ENCODE results near the gene DLGAP1.

DLGAP1 gene

DNA sequence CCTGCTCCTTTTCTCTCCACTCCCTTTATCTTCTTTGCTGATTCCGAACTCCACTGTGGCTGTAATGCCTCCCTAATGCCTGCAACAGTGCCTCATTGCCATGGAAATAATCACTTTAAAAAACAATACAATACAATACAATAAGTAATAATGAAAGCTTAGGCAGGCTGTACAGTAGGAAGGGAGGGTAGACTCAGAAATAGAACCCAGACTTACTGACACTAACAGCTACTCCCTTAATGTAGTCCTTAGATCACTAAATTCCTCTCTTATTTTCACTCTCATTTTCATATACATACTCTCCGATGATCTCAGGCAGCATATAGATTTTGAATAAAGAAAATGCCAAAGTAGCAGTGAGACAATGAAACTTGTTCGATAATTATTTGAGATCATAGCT lies 70.2 kb downstream of the DLGAP1 start:
- Mint-ChIP-seq H3K4me3 (no peak overlapping the region), H3K36me3 (ENCODE audit: low read depth) (no peaks in the 10 kb centered on the region), H3K27ac (no peak overlapping the region), H3K9me3 (no peaks in the 10 kb centered on the region), H3K27me3 (ENCODE audit: low read depth, poor library complexity) (no peaks in the 10 kb centered on the region), H3K4me1 (no peaks in the 10 kb centered on the region)
- DNase-seq: no peak
- TF ChIP-seq, protein P1, sequence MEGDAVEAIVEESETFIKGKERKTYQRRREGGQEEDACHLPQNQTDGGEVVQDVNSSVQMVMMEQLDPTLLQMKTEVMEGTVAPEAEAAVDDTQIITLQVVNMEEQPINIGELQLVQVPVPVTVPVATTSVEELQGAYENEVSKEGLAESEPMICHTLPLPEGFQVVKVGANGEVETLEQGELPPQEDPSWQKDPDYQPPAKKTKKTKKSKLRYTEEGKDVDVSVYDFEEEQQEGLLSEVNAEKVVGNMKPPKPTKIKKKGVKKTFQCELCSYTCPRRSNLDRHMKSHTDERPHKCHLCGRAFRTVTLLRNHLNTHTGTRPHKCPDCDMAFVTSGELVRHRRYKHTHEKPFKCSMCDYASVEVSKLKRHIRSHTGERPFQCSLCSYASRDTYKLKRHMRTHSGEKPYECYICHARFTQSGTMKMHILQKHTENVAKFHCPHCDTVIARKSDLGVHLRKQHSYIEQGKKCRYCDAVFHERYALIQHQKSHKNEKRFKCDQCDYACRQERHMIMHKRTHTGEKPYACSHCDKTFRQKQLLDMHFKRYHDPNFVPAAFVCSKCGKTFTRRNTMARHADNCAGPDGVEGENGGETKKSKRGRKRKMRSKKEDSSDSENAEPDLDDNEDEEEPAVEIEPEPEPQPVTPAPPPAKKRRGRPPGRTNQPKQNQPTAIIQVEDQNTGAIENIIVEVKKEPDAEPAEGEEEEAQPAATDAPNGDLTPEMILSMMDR (IDR thresholded peaks at IDR 0.05): no peak

DNA sequence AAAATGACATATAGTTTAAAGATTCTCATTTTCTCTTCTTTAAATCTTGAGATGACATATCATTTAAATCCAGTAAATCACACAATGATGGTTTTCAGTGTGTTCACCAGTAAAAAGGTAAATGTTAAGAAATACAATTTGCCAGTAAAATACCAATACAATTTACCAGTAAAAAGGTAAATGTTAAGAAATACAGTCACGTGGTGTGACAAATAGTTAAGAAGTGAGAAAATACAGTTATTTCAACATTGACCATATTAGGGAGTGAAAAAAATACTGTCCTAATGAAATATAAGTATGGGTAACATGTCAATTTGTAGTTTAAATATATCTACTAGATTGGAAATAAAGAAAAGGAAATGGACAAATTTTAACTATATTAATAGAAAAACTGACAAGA lies 80.5 kb downstream of the DLGAP1 start:
- Mint-ChIP-seq H3K4me1 (peaks cover 16% of the 10 kb centered on the region), H3K27me3 (ENCODE audit: low read depth, poor library complexity) (no peaks in the 10 kb centered on the region), H3K36me3 (ENCODE audit: low read depth) (no peaks in the 10 kb centered on the region), H3K4me3 (no peak overlapping the region), H3K9me3 (no peaks in the 10 kb centered on the region), H3K27ac (no peak overlapping the region)
- no peak for DNase-seq
- TF ChIP-seq, protein P1 (IDR thresholded peaks at IDR 0.05): no peak

DNA sequence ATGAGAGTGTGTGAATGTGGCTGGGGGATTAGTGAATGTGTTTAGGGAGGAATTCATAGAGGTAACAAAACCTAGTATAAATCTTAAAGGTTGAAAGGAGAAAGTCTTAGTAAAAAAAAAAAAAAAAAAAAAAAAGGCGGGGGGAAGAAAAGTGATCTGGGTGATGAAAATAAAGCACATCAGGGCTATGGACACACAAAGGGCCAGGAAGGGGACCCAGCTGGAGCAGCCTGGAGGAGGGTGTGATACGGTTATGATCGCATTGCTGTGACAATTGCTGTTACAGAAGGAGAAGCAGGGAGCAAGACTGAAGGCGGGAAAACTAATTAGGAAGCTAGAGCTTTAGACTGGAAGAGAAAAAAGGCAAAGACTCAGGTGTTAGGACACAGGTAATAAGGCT lies 85.4 kb downstream of the DLGAP1 start:
- DNase-seq: no peak
- H3K4me3 Mint-ChIP-seq: no peak overlapping the region
- peak overlapping the region; percentile 56 for H3K27ac Mint-ChIP-seq
- peaks cover 4% of the 10 kb centered on the region for H3K27me3 Mint-ChIP-seq (ENCODE audit: low read depth, poor library complexity)
- TF ChIP-seq, protein P1 (IDR thresholded peaks at IDR 0.05): no peak
- H3K9me3 Mint-ChIP-seq: peaks cover 5% of the 10 kb centered on the region
- peaks cover 19% of the 10 kb centered on the region for H3K4me1 Mint-ChIP-seq
- H3K36me3 Mint-ChIP-seq (ENCODE audit: low read depth): peaks cover 4% of the 10 kb centered on the region

DNA sequence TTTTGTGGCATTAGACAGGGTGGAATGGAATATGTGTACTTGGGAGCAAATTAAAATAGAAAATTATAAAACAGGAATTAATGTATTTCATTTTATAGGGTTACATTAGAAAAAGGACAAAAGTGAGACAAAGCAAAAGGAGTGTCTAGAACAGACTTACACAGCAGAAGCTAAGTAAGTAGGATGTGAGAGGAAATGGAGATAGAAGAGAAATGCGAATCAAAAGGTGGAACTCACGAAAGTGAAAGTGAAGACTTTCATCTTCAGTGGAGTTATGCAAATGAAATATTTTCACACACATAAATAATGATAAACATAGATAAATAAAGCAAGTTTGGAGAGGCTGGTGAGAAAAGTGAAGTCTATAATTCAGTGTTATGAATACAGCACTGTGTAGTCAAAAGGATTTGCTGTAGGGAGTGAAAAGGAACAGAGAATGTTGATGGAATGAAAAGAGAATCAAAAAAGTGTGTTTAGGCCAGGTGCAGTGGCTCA lies 94.8 kb downstream of the DLGAP1 start:
- peaks cover 15% of the 10 kb centered on the region for H3K36me3 Mint-ChIP-seq (ENCODE audit: low read depth)
- peaks cover 34% of the 10 kb centered on the region for H3K4me1 Mint-ChIP-seq
- peaks cover 3% of the 10 kb centered on the region for H3K27me3 Mint-ChIP-seq (ENCODE audit: low read depth, poor library complexity)
- no peak overlapping the region for H3K4me3 Mint-ChIP-seq
- DNase-seq: no peak
- H3K27ac Mint-ChIP-seq: no peak overlapping the region
- TF ChIP-seq, protein P1 (IDR thresholded peaks at IDR 0.05): no peak
- H3K9me3 Mint-ChIP-seq: peaks cover 31% of the 10 kb centered on the region

DNA sequence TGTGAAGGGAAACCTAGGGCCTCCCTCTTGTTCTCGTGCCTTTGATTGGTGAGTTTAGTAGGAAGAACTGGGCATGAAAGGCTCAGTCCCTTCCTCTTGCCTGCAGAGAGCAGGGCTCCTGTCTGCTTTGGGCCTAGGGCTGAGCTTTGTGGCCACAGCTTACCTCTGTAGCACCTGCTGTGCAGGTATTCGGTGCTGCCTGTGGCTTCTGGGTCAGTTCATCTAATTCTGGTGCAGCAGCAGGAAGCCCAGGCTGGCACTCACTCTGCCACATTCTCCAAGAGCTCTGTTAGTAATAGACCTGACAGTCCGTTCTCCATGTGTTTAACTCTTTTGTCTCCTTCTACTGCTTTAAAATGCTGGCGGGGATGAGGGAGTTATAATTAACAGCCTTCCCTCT lies 96.5 kb downstream of the DLGAP1 start:
- H3K9me3 Mint-ChIP-seq: peaks cover 22% of the 10 kb centered on the region
- no peak overlapping the region for H3K4me3 Mint-ChIP-seq
- peaks cover 47% of the 10 kb centered on the region for H3K4me1 Mint-ChIP-seq
- H3K36me3 Mint-ChIP-seq (ENCODE audit: low read depth): peaks cover 7% of the 10 kb centered on the region
- TF ChIP-seq, protein P1 (IDR thresholded peaks at IDR 0.05): no peak
- DNase-seq: no peak
- no peak overlapping the region for H3K27ac Mint-ChIP-seq
- peaks cover 3% of the 10 kb centered on the region for H3K27me3 Mint-ChIP-seq (ENCODE audit: low read depth, poor library complexity)

DNA sequence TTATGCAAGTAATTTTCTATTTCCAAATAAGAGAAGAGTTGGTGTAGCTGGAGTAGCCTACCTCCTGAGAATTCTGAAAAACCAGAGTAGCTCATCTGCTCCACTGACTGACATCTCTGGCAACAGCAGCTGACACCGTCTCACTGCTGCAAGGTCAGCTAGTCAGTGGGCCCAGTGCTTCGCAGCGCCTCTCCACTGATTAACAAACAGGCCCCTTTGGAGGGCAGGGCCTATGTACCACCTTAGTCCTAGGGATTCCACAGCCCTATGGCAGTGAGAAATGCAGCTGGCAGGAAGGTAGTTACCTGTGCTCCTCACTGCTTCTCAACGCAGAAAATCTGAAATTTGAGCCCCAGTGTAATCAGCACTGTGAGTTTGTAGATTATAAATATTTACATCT lies 97.5 kb downstream of the DLGAP1 start:
- Mint-ChIP-seq H3K36me3 (ENCODE audit: low read depth) (peaks cover 7% of the 10 kb centered on the region), H3K4me3 (no peak overlapping the region), H3K27ac (peak overlapping the region; percentile 41), H3K4me1 (peaks cover 54% of the 10 kb centered on the region), H3K27me3 (ENCODE audit: low read depth, poor library complexity) (peaks cover 3% of the 10 kb centered on the region), H3K9me3 (peaks cover 14% of the 10 kb centered on the region)
- DNase-seq: no peak
- TF ChIP-seq, protein P1 (IDR thresholded peaks at IDR 0.05): no peak

All from nephron progenitor cell (in vitro differentiated cells).